KG1 (cell line): ENCODE measurements around the gene NRXN3.
"Not testable (repeated sequence)": the region's sequence is repeated elsewhere in the genome, so short reads cannot be mapped to it uniquely, and the experiment has no call there.

Experiments
- DNase-seq: peaks from one replicate; lab custom pipeline; 2025; lab: John Stamatoyannopoulos, UW

Gene NRXN3

DNA sequence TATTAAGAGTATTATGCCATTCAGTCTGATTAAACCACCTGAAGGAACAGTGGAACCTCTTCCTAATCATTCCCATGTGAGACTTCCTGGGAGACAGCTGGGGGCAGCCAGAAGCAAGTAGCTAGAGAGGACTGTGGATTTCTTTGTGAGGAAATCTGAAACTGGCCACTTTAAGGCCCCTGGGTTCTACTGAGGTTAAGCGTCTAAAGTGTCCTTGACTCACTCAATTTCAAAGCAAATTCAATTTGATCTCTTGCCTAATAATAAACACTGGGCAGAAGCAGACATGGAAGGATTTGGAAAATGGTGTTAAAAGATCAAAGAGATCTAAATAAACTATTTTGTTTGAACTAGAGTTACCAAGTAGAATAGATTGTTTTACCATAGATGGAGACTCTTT lies 909.9 kb downstream of the NRXN3 start:
- DNase-seq = no peak

DNA sequence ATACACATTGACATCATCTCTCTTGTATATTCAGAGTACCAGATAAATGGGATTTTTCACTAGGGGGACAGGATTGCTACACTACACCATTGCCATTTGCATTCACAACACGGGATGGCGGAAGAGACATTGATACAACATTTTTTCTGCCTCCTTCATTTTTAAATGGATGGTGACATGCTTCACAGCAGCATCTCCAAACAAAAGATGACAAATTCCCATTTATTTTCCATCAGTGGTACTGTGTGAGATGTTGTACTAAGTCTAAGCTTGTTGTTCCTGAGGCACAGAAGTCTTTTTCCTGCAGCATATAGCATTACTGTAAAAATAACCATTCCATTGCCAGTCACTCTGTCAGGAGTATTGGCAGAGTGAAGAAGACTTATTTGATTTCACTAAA lies 912.7 kb downstream of the NRXN3 start:
- no peak for DNase-seq

DNA sequence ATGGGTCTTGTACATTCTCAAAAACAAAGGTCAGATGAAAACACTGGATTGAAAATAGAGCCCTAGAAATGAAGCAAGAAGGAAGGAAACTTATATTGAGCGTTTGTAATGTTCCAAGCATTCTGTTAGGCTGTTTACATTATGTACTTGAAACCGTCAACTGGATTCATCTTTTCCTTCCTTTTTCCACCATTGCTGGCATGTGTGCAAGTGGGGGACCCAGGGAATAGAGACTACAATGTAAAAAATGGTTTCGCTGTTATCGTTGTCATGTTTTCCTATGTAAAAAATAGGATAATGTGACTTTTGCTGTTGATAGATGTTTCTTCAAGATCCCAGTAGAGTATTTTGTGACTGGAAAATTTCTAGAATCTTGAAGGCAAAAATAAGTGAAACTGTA lies 913.2 kb downstream of the NRXN3 start:
- DNase-seq = no peak

DNA sequence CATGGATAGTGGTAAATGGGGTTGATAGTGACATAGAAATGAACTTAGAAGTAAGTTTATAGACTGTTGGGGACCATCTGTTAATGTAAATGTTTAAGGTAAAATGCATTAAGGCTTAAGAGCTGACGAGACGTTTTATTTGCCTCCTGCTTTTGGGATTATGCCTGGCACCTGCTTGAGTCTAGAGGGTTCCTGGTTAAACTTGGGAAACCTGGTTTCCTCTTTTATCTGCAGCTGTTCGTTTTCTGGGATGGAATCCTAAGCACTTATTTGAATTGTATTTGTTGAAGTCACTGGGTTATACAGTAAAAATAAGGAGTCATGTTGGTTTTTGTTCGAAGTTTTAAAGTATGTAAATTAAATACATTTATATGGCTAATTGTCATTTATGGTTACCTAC lies 914.7 kb downstream of the NRXN3 start:
- DNase-seq = no peak

DNA sequence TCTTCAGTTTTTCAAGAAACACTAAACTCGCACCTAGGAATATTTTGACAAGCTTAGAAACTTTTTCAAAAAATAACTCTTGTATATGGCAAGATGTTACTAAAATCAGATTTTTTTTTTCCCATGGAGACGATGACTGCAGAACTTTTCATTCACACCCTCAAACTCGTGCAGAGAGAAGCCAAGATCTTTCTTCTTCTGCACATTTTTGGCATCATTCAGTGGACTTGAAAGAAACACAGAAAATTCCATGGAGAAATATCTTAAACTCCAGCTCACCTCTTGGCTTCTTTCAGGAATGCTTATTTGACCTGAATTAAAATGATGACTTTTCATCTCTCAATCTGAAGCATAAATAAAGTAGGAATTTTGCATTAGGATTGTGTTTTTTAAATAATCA lies 919.4 kb downstream of the NRXN3 start:
- no peak for DNase-seq

DNA sequence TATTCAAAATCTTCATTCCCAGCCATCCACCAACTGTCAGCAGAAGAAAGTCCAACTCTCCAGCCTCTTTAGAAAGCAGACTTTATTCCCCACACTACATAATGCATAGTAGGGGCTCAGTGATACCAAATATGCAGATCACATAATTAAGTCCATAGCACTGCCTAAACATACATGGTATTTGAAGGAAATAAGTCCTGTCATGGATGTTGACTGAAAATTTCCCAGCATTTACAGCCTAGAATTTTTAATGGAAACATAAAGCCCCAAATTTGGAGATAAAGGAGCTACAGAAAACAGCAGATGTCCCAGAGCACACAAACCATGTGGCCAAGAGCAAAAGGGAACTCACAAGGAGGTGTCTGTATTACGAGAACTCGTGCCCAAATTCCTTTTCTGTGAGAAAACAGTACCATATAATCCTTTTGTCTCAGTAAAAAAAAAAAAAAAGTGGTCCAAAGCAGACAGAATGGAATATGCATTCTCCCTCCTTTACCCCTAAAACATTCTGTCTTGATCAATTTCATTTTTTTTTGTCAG lies 920.5 kb downstream of the NRXN3 start:
- no peak for DNase-seq

DNA sequence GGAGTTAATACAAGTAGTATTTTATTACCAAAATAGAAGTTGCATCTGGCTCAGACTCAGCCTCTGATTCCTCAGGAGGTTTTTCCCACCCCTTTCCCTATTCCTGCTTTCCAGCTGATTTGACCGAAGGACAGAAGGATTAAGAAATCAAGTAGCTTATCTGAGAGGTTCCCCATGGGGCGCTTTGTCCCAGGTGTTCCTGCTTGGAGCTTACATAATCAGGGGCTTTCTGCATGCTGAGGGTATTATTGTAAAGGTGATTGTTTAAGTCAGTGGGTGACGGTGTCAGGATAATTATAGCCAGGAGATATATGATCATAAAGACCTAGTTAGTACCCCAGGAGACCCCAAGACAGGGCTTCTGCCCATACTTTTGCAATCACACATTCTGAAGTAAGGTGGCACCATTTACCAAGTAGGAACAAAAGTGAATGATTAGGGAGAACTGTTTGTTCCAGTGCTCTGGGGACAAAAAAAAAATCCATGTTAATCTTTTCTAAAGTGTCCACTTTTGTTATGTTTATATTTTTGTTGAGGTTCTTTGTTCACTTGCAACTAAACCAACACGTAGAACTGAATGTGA lies 921.3 kb downstream of the NRXN3 start:
- DNase-seq = no peak

DNA sequence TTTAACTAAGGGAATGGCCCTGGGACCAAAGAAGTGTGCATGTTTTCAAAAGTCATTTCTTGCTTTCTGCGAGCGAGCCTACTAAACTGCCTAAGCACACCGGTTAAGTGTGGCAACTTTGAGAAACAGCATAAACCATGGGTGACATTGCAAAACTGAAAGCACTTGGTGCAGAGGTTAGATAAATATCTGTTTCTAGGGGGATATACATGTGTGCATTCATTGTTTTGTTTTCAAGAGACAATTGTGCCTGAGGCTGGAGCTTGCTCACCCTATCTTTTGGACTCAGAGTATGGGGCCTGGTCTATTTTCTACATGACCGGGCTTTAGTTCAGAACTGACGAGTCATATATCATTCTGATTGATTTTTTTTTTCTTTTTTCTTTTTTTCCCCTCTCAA lies 923.4 kb downstream of the NRXN3 start:
- no peak for DNase-seq

DNA sequence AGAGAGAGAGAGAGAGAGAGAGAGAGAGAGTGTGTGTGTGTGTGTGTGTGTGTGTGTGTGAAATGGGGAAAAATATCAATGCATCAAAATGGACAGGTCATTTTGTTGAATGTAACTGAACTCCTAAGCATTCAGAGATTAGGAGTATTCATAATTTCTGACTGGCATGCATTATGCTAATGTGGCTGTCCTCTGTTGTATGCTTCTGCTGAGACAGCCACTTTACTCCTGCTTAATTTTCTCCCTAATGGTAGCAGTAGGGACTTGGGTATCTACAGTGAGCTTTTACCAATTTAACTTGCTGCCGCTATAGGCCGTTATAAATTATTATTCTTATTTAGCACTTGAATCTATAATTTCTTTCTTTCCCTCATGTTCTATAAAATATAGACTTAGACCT lies 924.8 kb downstream of the NRXN3 start:
- no peak for DNase-seq

DNA sequence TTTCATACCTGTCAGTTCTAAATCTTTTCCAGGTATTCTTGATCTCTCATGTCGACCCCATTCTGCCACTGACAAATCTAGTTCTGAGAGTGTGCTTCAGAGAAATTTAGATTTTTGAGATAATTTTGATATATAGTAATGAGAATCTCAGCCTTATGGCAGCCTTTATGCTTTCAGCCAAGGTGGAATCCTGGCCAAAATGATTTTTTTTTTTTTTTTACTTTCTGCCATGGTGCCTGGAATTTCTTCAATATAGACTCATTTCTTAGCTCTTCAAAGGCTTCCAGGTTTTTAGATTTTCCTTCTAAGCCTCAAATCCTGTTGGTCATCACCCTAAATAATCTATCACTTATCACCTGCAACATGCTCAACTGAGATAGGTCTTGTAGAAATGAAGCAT lies 926.6 kb downstream of the NRXN3 start:
- no peak for DNase-seq

DNA sequence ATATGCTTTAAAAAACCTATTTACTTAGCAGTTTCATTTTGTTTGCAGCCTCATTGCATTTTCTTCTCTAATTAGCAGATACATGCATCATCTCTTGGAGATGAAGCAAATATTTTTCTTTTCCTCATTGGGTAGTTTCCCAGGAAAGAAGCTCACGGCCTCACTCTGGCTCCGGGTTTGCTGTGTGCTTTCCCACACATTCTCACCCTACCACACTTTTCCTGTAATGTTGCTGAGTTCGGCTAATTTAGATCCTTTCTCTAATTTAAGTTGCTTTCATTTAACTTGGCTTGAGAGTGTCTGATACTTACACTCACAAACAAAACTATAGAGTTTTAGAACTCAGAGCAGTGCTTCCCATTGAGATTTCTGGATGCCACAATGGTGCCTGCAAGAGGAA lies 928.2 kb downstream of the NRXN3 start:
- no peak for DNase-seq

DNA sequence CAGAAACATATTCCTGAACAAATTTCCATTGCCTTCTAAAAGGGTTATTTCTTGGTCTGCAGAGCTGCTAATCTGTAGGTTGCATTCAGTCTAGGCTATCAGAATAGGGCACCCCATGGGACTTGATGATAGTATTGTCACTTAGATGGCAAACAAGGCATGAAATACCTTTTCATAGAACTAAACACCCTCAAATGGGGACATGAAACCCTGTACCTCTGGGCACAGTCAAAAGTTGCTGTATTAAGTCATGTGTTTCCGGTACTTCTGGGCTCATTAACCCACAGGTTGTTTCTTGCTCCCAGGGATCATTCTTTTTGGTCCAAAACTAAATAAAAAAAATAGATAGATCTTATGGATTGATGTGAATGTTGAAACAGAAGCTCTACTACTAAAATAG lies 930.4 kb downstream of the NRXN3 start:
- no peak for DNase-seq

DNA sequence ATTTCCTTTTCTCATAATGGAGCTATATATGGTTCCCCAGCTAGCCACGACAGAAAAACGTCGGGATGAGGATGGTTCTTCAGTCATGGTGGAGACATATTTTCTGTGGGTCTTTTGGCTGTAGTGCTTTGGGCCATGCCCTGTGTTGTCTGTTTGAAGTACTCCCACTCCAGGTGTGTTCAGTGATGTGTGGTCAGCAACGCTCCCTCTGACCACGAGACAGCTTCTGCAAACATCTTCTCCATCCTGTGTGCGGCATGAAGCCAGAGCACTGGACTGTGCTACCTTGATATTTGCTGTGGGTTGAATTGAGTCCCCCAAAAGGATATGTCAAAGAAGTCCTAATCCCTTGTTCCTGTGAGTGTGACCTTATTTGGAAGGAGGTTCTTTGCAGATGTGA lies 931.2 kb downstream of the NRXN3 start:
- no peak for DNase-seq

DNA sequence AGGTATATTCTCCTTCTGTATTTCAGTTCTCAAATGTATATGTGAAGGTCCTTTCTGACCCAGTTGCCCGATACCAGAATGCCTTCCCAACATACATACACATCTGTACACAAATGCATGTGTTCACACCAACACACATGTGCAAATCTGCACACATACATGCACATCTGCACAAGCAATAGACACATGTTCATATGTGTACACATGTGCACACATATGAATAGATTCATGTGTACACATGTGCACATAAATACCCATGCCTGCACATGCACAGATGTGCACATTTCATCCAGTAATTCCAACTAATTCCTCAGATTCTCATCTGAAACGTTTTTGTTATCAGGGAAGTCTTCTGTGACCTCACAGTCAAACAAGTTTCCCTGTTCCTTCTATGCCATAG lies 933.6 kb downstream of the NRXN3 start:
- DNase-seq = no peak

DNA sequence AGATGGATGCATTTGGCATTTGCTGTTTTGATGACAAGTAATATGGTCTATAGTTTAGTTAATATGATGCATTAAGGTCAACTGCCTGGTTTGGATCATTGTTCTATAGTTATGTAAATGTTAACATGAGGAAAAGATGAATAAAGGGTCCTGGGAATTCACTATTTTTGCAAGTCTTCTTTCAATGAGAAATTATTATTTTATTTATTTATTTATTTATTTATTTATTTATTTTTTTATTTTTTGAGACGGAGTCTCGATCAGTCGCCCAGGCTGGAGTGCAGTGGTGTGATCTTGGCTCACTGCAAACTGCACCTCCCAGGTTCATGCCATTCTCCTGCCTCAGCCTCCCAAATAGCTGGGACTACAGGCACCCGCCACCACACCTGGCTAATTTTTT lies 940.4 kb downstream of the NRXN3 start:
- DNase-seq = not testable (repeated sequence)

DNA sequence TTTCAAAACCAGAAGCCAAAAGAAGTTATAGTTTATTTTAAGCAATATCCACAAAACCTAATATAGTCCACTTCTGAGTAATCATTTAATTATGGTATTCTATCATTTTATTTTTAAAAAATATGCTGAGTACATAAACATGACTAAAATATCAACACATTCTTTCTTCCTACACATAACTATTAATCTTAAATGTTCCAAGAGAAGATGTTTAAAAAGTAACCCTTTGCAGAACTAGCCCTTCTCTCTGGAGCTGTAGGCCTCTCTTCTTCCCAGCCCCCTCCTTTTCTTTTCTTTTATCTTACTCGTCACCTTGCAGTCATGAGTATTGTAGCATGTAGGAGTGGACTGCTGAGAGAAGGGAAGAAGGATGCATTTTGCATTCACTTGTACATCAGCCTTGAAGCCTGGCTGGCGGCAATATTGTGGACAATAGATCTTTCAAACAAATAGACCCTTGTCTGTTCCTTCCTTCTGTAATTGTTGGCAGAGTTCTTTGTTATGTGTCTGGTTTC lies 941.9 kb downstream of the NRXN3 start:
- DNase-seq = no peak

DNA sequence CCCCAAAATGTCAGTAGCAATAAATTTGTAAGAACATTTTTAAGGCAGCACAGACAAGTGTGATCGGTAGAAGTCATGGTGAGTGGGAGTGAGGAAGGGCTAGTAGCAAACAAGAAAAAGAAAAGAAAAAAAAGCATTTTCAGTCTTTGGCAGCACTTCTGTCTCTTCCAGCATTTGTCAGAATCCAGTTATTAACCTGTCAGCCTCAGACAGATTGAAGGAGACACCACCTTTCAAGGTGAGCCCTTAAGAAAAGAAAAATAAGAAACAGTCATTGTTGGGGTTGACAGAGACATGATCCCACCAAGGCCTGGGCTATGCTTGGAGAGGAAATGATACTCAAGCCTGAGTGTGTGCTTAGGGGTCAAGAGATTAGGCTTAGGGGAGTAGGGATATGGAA lies 947.4 kb downstream of the NRXN3 start:
- DNase-seq = no peak

DNA sequence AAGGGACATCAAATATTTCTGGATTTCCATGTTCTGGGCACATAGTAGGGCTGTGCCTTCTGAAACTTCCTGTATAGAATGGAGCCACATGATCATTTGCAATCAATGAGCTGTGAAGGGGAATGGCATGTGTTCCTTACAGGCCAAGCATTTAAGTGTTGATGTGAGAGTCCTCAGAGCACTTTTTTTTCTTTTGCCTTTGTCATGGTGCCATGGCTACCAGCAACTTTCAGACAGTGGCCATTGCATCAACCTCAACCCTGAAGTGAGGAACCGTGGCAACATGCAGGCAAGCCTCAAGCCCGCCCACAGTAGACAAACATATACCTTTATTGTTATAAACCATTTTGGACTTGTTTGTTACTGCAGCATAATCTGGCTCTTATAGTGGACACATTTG lies 948.1 kb downstream of the NRXN3 start:
- no peak for DNase-seq

DNA sequence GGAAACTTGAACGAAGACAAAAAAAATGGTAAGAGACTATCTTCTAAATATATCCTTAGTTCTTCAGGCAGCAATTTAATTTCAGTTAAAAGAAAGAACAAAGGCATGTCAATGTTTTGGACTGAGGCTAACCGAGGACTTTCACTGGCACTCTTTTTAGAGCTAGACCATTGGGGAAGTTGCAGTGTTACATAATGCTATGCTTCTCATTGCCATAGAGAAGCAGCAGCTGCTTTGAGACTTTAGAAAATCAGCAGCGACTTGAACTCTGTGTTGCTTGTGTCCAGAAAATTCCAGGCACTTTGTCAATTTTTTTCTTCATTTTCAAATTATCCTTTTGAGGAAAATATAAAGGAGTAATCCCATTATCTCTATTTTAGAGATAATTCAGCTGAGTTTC lies 964.2 kb downstream of the NRXN3 start:
- no peak for DNase-seq

DNA sequence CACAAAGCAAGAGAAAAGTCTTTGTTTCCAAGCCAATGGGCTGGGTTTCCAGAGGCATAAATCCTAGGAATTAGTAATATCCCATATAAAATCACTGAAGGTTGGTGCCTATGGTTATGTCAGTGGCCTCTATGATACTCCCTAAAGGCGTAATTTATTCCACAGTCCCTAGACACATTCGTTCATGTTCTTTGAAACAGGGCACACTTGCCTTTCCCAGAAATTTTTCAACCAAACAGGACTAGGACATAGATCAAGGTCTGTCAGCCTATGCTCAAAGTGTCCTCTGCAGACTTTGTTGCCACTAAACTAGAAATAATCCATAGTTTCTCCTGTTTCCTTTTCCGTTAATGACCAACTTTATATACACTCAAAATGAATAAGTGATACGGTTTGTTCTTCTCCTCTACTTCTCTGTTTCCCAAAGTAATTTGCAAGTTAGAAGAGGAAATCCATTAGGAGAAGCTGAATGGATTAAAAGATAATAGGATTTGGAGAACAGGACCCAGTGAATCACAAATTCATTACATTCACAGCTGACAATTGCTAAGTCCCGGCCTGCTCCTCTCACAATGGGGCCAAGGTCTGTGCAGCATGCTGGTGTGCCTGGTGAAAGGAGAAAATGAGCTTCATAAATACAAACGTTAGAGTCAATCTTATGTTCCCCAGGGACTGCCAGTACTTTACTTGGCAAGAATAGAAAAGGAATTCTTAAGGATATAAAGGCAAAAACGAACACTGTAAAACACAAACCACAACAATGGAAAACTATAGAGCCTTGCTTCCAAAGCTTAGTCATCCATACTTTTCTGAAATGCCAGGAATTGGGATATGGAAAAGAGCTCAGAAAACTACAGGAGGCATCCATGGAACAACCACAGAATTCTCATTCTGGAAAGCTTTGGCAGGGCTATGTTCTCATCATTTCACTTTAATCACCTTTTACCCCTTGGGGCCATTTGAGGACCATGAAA lies 966.2 kb downstream of the NRXN3 start:
- no peak for DNase-seq

DNA sequence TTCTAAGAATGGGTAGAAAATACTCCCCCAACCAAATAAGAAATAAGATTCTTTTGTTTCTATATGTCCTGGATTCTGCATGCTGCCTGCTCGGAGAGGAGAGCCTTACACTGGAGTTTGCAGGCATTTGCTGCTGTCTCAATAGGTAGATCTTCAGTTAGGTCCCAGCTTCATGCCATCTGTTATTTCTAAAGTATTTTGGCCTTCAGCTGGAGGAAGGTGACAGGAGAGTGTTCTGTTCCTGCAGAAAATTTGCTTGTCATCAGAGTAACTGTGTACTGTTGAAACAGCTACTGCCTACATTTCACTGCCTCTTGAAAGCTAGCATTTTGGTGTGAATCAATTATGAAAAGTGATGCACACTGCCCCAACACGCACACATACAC lies 966.9 kb downstream of the NRXN3 start:
- DNase-seq = no peak

DNA sequence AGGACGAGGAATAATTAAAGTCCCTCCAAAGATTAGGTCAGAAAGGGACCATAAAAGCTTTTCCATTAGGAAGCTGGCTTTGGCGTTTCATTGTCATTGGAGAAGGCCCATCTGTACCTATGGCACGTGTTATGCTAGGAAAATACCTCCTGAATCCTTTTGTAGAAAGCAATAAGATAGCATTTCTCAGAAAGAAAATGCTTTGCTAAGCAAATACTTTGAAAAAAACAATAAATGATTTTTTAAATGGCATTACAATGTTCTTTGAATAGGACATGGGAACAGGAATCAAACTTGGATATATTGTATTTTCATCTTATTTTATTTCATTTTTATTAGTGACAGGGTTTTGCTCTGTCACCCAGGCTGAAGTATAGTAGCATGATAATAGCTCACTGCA lies 967.7 kb downstream of the NRXN3 start:
- no peak for DNase-seq

DNA sequence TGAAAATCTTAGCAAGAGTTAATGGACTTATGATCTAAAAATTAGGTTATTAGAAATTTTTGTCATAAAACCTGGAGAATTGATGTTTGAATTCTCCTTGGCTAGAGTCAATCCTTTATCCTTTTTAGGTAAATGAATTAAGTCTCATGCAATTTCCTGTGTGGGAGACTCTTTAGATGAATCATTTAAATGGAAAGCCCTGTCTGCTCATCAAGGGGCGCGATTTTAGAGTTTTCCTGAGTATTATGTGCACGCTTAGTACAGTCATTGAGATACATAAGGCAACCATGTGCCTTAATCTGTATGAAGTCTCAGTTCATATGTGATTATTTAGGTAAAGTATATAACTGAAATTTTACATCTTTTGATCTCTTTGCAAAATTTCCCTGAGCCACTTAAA lies 974.7 kb downstream of the NRXN3 start:
- no peak for DNase-seq
